SK-N-SH (cell line): ENCODE measurements around the gene CYP27A1. TPM values are rescaled to one million over a fixed set of nuclear protein-coding genes. Genes with fewer than 3 reads are reported as not detected.

Experiments
- CTCF ChIA-PET: fragments of 300-600, 350-600 bp; formaldehyde crosslinking; extraction: SDS; loops from one replicate; lab custom pipeline; 2021; lab: Yijun Ruan, JAX
- POLR2A ChIA-PET: fragments of 350-600 bp; sonication (Branson Sonifier 250); formaldehyde crosslinking; extraction: SDS; loops from one replicate; lab custom pipeline; 2020; ENCODE audit warnings: antibody characterized with exemption, inconsistent platforms; lab: Yijun Ruan, JAX
- DNase-seq: peaks from one replicate; pipeline ENCODE4 v3.0.0; 2012
- H2AFZ ChIP-seq: fragments of 200-600 bp; sonication (generic); 2 replicates; pipeline ENCODE4 v1.8.1; 2016; ENCODE audit warnings: antibody characterized with exemption, mild to moderate bottlenecking, low read depth
- H3F3A ChIP-seq: fragments of 200-600 bp; sonication (generic); replicated peaks from 2 replicates; pipeline ENCODE3; 2016; ENCODE audit warnings: antibody characterized with exemption, mild to moderate bottlenecking; ENCODE audit not compliant: insufficient read depth
- H3K27ac ChIP-seq, 2 experiments: fragments of 200-500 bp in 1 of 2; fragments of 200-600 bp in 1 of 2; sonication (Bioruptor generic) in 1 of 2; sonication (generic), shearing (Covaris generic) in 1 of 2; 2 replicates each; pipeline versions ENCODE4 v1.5.1 to v1.6.1; 2014 to 2016; ENCODE audit warnings: low read depth in 2 of 2, inconsistent platforms in 1 of 2, low read length in 1 of 2, mild to moderate bottlenecking in 1 of 2, mixed read lengths in 1 of 2
- H3K27me3 ChIP-seq: fragments of 200-600 bp; sonication (generic), shearing (Covaris generic); 2 replicates; pipeline ENCODE4 v1.6.1; 2016; ENCODE audit warnings: mixed run types; ENCODE audit not compliant: insufficient read depth
- H3K36me3 ChIP-seq, 2 experiments: fragments of 200-500 bp in 1 of 2; fragments of 200-600 bp in 1 of 2; sonication (Bioruptor generic) in 1 of 2; sonication (generic) in 1 of 2; replicated peaks in 1 of 2; 2 replicates each; pipeline versions ENCODE3 to v1.5.1; 2014 to 2016; ENCODE audit warnings: low read length in 1 of 2, mild to moderate bottlenecking in 1 of 2; ENCODE audit not compliant: insufficient read depth in 2 of 2, control insufficient read depth in 1 of 2
- H3K4me1 ChIP-seq, 2 experiments: fragments of 200-500 bp in 1 of 2; fragments of 200-600 bp in 1 of 2; sonication (Bioruptor generic) in 1 of 2; sonication (generic), shearing (Covaris generic) in 1 of 2; 2 replicates each; pipeline versions ENCODE4 v1.5.1 to v1.6.1; 2014 to 2016; ENCODE audit warnings: low read depth in 1 of 2, low read length in 1 of 2, mixed run types in 1 of 2; ENCODE audit not compliant: insufficient read depth in 2 of 2, control insufficient read depth in 1 of 2
- H3K4me2 ChIP-seq: fragments of 200-600 bp; sonication (generic), shearing (Covaris generic); 2 replicates; pipeline ENCODE4 v1.6.1; 2017; ENCODE audit warnings: mixed run types
- H3K4me3 ChIP-seq, 2 experiments: fragments of 200-500 bp in 1 of 2; fragments of 200-600 bp in 1 of 2; sonication (Bioruptor generic) in 1 of 2; sonication (generic), shearing (Covaris generic) in 1 of 2; 2 replicates each; pipeline versions ENCODE4 v1.5.1 to v1.8.1; 2014 to 2016; ENCODE audit warnings: low read depth in 2 of 2, inconsistent platforms in 1 of 2, low read length in 1 of 2, mild to moderate bottlenecking in 1 of 2, mixed read lengths in 1 of 2, moderate library complexity in 1 of 2
- H3K79me2 ChIP-seq: fragments of 200-600 bp; sonication (generic); 2 replicates; pipeline ENCODE4 v1.8.1; 2017; ENCODE audit warnings: mild to moderate bottlenecking; ENCODE audit not compliant: insufficient read depth
- H3K9ac ChIP-seq: fragments of 200-600 bp; sonication (generic); 2 replicates; pipeline ENCODE4 v1.6.1; 2017; ENCODE audit warnings: mixed run types
- H3K9me2 ChIP-seq: fragments of 200-600 bp; sonication (generic); 2 replicates; pipeline ENCODE4 v1.6.1; 2017; ENCODE audit warnings: mixed run types
- H3K9me3 ChIP-seq: fragments of 200-600 bp; sonication (generic); 2 replicates; pipeline ENCODE4 v1.6.1; 2017; ENCODE audit warnings: mixed run types, mild to moderate bottlenecking, moderate library complexity
- H4K20me1 ChIP-seq: fragments of 200-600 bp; sonication (generic); 2 replicates; pipeline ENCODE4 v1.6.1; 2017; ENCODE audit warnings: mild to moderate bottlenecking, mixed run types; ENCODE audit not compliant: insufficient read depth
- MXI1 ChIP-seq: IDR thresholded peaks from 2 replicates; pipeline ENCODE4 v1.6.1; 2012; ENCODE audit warnings: mild to moderate bottlenecking, low read depth, low read length, improper control_type of control experiment
- TCF12 ChIP-seq: IDR thresholded peaks from 2 replicates; pipeline ENCODE4 v1.4.0; 2012
- WGBS: methylation state at CpG from one replicate; pipeline ENCODE4 v1.1.6; 2017; ENCODE audit warnings: low lambda C conversion rate; 5-methylcytosine and 5-hydroxymethylcytosine counted together
- polyA plus RNA-seq, 3 experiments: library from polyadenylated mRNA; depleted of rRNA; stranded (reverse); fragments of >200 nt; gene quantifications; 2 replicates each; pipeline ENCODE4 v1.2.3, GENCODE V29; 2012
- TF ChIP-seq, protein P1 (sequence below): IDR thresholded peaks from 2 replicates; pipeline ENCODE4 v1.4.0; 2012; ENCODE audit warnings: low read depth, borderline replicate concordance
- TF ChIP-seq, protein P2 (sequence below): fragments of 150-350 bp; IDR thresholded peaks from 2 replicates; pipeline ENCODE4 v1.6.1; 2017; ENCODE audit warnings: antibody characterized with exemption, low read length, low read depth, borderline replicate concordance
- TF ChIP-seq, protein P3 (sequence below): IDR thresholded peaks from 2 replicates; pipeline ENCODE4; 2012
- TF ChIP-seq, protein P4 (sequence below): fragments of 200-600 bp; sonication (generic); IDR thresholded peaks from 2 replicates; pipeline ENCODE4 v1.6.1; 2017; ENCODE audit warnings: antibody characterized with exemption, mild to moderate bottlenecking, moderate library complexity
- TF ChIP-seq, protein P5 (sequence below): IDR thresholded peaks from 2 replicates; pipeline ENCODE4 v1.6.1; 2012; ENCODE audit warnings: mild to moderate bottlenecking, low read depth, low read length, moderate library complexity

CYP27A1 gene
- polyA plus RNA-seq, 1 of the 3 experiments (the other 2 are of a cell fraction) = 0.54 TPM

DNA sequence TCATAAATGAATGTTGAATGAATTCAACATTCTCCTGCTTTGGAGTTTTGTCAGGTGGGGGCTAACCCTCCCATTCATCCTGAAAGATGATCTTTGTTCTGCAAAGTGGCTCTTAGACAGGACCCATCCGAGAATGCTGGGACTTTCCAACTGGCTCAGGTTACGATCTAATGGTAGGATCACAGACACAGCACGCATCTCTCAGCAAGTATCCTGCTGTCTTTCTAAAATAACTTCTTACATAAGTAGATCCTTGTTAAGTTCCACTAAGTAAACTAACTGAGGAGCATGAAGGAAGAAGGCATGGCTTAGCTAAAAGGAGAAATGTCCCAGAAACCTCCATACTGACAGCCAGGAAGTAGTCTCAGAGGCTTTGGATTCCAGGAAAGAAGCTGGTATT, 23.7 kb downstream of the CYP27A1 start (continued):
- TF ChIP-seq, protein P1, sequence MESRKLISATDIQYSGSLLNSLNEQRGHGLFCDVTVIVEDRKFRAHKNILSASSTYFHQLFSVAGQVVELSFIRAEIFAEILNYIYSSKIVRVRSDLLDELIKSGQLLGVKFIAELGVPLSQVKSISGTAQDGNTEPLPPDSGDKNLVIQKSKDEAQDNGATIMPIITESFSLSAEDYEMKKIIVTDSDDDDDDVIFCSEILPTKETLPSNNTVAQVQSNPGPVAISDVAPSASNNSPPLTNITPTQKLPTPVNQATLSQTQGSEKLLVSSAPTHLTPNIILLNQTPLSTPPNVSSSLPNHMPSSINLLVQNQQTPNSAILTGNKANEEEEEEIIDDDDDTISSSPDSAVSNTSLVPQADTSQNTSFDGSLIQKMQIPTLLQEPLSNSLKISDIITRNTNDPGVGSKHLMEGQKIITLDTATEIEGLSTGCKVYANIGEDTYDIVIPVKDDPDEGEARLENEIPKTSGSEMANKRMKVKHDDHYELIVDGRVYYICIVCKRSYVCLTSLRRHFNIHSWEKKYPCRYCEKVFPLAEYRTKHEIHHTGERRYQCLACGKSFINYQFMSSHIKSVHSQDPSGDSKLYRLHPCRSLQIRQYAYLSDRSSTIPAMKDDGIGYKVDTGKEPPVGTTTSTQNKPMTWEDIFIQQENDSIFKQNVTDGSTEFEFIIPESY = no peak
- TF ChIP-seq, protein P2, sequence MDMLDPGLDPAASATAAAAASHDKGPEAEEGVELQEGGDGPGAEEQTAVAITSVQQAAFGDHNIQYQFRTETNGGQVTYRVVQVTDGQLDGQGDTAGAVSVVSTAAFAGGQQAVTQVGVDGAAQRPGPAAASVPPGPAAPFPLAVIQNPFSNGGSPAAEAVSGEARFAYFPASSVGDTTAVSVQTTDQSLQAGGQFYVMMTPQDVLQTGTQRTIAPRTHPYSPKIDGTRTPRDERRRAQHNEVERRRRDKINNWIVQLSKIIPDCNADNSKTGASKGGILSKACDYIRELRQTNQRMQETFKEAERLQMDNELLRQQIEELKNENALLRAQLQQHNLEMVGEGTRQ = no peak
- TF ChIP-seq, protein P3, sequence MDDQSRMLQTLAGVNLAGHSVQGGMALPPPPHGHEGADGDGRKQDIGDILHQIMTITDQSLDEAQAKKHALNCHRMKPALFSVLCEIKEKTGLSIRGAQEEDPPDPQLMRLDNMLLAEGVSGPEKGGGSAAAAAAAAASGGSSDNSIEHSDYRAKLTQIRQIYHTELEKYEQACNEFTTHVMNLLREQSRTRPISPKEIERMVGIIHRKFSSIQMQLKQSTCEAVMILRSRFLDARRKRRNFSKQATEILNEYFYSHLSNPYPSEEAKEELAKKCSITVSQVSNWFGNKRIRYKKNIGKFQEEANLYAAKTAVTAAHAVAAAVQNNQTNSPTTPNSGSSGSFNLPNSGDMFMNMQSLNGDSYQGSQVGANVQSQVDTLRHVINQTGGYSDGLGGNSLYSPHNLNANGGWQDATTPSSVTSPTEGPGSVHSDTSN = 0 out of 2 replicates have a peak, but pooled peaks have one; percentile 29
- TF ChIP-seq, all 33 proteins: peak for 2

DNA sequence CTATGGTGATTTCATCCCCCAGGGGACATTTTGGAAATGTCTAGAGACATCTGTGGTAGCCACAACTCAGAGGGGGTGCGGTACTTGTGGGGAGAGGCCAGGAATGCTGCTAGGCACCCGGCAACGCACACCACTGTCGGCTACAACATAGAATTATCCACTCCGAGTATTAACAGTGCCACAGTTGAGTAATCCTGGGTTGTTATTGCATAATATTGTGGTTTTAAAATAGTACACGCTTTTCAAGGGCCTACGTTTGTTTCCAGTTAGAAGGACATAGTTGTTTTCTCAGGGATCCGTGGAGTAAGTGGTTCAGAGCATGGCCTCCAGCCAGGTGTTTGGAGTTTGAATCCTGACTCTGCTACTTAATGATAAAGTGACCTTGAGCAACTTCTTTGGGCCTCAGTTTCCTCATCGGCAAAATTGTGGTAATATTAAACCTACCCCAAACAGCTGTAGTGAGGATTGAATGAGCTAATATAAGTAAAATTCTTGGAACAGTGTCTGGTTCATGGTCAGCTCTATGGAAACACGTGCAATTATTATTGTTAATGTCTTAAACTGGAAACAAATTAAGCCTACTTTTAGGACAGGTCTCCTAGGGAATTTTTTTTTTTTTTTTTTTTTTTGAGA, 24.5 kb downstream of the CYP27A1 start:
- POLR2A ChIA-PET = no interaction called here
- DNase-seq = no peak
- H3K27ac ChIP-seq = peak overlapping the region; percentile 48 to 51; a peak in 3 of 4 replicates

More for the DNA sequence above, 24.5 kb downstream of the CYP27A1 start:
- Histone ChIP-seq H3K4me2 (peak overlapping the region; percentile 25; the same call in 1 of the 2 replicates), H3K4me3 (no peak overlapping the region), H3K36me3 (no peaks in the 10 kb centered on the region), H3F3A (no peaks in the 10 kb centered on the region), H3K79me2 (no peaks in the 10 kb centered on the region), H3K4me1 (peaks cover 0 to 9% of the 10 kb centered on the region in 2 experiments; a peak in 2 of 4 replicates), H3K9me2 (no peaks in the 10 kb centered on the region), H3K9ac (0 out of 2 replicates have a peak overlapping the region, but pooled peaks have one; percentile 6), H3K27me3 (no peaks in the 10 kb centered on the region), H3K9me3 (0 out of 2 replicates have a peak, but pooled peaks cover 4% of the 10 kb centered on the region), H2AFZ (peak overlapping the region; percentile 85), H4K20me1 (no peaks in the 10 kb centered on the region)
- 35% methylated on average over 10 of the region's 10 CpGs for WGBS
- CTCF ChIA-PET = interaction anchor here (0.7 kb wide), 1 partner anchor 16 kb away, joined by 3 read pairs; no protein-coding TSS in a partner anchor
- peak; percentile 39 for TF ChIP-seq TCF12
- TF ChIP-seq, protein P4, sequence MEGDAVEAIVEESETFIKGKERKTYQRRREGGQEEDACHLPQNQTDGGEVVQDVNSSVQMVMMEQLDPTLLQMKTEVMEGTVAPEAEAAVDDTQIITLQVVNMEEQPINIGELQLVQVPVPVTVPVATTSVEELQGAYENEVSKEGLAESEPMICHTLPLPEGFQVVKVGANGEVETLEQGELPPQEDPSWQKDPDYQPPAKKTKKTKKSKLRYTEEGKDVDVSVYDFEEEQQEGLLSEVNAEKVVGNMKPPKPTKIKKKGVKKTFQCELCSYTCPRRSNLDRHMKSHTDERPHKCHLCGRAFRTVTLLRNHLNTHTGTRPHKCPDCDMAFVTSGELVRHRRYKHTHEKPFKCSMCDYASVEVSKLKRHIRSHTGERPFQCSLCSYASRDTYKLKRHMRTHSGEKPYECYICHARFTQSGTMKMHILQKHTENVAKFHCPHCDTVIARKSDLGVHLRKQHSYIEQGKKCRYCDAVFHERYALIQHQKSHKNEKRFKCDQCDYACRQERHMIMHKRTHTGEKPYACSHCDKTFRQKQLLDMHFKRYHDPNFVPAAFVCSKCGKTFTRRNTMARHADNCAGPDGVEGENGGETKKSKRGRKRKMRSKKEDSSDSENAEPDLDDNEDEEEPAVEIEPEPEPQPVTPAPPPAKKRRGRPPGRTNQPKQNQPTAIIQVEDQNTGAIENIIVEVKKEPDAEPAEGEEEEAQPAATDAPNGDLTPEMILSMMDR = no peak
- TF ChIP-seq, protein P1 = no peak
- TF ChIP-seq, protein P5, sequence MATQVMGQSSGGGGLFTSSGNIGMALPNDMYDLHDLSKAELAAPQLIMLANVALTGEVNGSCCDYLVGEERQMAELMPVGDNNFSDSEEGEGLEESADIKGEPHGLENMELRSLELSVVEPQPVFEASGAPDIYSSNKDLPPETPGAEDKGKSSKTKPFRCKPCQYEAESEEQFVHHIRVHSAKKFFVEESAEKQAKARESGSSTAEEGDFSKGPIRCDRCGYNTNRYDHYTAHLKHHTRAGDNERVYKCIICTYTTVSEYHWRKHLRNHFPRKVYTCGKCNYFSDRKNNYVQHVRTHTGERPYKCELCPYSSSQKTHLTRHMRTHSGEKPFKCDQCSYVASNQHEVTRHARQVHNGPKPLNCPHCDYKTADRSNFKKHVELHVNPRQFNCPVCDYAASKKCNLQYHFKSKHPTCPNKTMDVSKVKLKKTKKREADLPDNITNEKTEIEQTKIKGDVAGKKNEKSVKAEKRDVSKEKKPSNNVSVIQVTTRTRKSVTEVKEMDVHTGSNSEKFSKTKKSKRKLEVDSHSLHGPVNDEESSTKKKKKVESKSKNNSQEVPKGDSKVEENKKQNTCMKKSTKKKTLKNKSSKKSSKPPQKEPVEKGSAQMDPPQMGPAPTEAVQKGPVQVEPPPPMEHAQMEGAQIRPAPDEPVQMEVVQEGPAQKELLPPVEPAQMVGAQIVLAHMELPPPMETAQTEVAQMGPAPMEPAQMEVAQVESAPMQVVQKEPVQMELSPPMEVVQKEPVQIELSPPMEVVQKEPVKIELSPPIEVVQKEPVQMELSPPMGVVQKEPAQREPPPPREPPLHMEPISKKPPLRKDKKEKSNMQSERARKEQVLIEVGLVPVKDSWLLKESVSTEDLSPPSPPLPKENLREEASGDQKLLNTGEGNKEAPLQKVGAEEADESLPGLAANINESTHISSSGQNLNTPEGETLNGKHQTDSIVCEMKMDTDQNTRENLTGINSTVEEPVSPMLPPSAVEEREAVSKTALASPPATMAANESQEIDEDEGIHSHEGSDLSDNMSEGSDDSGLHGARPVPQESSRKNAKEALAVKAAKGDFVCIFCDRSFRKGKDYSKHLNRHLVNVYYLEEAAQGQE = 0 out of 2 replicates have a peak, but pooled peaks have one; percentile 16
- no peak for TF ChIP-seq MXI1
